ENCODE data around the gene CFDP1. TPM values are rescaled to one million over a fixed set of nuclear protein-coding genes. Genes with fewer than 3 reads are reported as not detected.

The CFDP1 gene
- total RNA-seq, 2 experiments from 2014 or later, result 42.4 to 43.7 TPM

GRCh38 chr16:75420987-75421819 is 12.1 kb downstream of the CFDP1 start:
- Mint-ChIP-seq H3K9me3 (no peaks in the 10 kb centered on the region), H3K27me3 (no peaks in the 10 kb centered on the region), H3K27ac (peak overlapping the region; percentile 47), H3K36me3 (ENCODE audit: low read depth) (no peaks in the 10 kb centered on the region), H3K4me1 (peaks cover 21% of the 10 kb centered on the region), H3K4me3 (peak overlapping the region; percentile 47)
- ChIA-PET CTCF (interaction anchor here (0.6 to 1.3 kb wide), 6 partner anchors 9 to 368 kb away, joined by 3 to 5 read pairs (median 3); no protein-coding TSS in a partner anchor), POLR2A (no interaction called here)
- DNase-seq, result peak; percentile 22

GRCh38 chr16:75416904-75417565 is 16.3 kb downstream of the CFDP1 start:
- Mint-ChIP-seq H3K9me3 (no peaks in the 10 kb centered on the region), H3K4me1 (peaks cover 23% of the 10 kb centered on the region), H3K36me3 (ENCODE audit: low read depth) (peaks cover 7% of the 10 kb centered on the region), H3K27me3 (no peaks in the 10 kb centered on the region), H3K27ac (no peak overlapping the region), H3K4me3 (no peak overlapping the region)
- ChIA-PET CTCF (interaction anchor here (0.6 kb wide), 1 partner anchor 12 kb away, joined by 3 read pairs; no protein-coding TSS in a partner anchor), POLR2A (no interaction called here)
- DNase-seq, result no peak

- no peak overlapping the region for H3K4me3 Mint-ChIP-seq
- POLR2A ChIA-PET, result no interaction called here
- H3K27me3 Mint-ChIP-seq, result no peaks in the 10 kb centered on the region
- peaks cover 11% of the 10 kb centered on the region for H3K4me1 Mint-ChIP-seq
- peaks cover 11% of the 10 kb centered on the region for H3K36me3 Mint-ChIP-seq (ENCODE audit: low read depth)
- H3K27ac Mint-ChIP-seq, result no peak overlapping the region
- DNase-seq, result no peak
- no peaks in the 10 kb centered on the region for H3K9me3 Mint-ChIP-seq
- CTCF ChIA-PET, result no interaction called here
Observed at GRCh38 chr16:75415169-75415905, 18.0 kb downstream of the CFDP1 start.

- peaks cover 12% of the 10 kb centered on the region for H3K36me3 Mint-ChIP-seq (ENCODE audit: low read depth)
- H3K4me3 Mint-ChIP-seq, result no peak overlapping the region
- DNase-seq, result no peak
- ChIA-PET POLR2A (no interaction called here), CTCF (no interaction called here)
- no peaks in the 10 kb centered on the region for H3K9me3 Mint-ChIP-seq
- no peaks in the 10 kb centered on the region for H3K27me3 Mint-ChIP-seq
- peaks cover 8% of the 10 kb centered on the region for H3K4me1 Mint-ChIP-seq
- H3K27ac Mint-ChIP-seq, result no peak overlapping the region
Observed at GRCh38 chr16:75413951-75414350, 19.4 kb downstream of the CFDP1 start.

GRCh38 chr16:75406943-75407342 is 26.4 kb downstream of the CFDP1 start:
- POLR2A ChIA-PET, result no interaction called here
- H3K4me1 Mint-ChIP-seq, result no peaks in the 10 kb centered on the region
- CTCF ChIA-PET, result interaction anchor here (0.6 to 1.3 kb wide), 4 partner anchors 50 to 1132 kb away, joined by 3 to 5 read pairs (median 3); no protein-coding TSS in a partner anchor

GRCh38 chr16:75402821-75403475 is 30.4 kb downstream of the CFDP1 start:
- peak; percentile 19 for DNase-seq
- no peaks in the 10 kb centered on the region for H3K27me3 Mint-ChIP-seq
- ChIA-PET CTCF (interaction anchor here (1.5 to 1.7 kb wide), 4 partner anchors 9 to 291 kb away, joined by 3 to 7 read pairs (median 4); no protein-coding TSS in a partner anchor), POLR2A (no interaction called here)
- no peak overlapping the region for H3K4me3 Mint-ChIP-seq
- no peaks in the 10 kb centered on the region for H3K4me1 Mint-ChIP-seq
- peaks cover 5% of the 10 kb centered on the region for H3K36me3 Mint-ChIP-seq (ENCODE audit: low read depth)
- no peaks in the 10 kb centered on the region for H3K9me3 Mint-ChIP-seq
- no peak overlapping the region for H3K27ac Mint-ChIP-seq

More at GRCh38 chr16:75406943-75407342, 26.4 kb downstream of the CFDP1 start:
- Mint-ChIP-seq H3K36me3 (ENCODE audit: low read depth) (peaks cover 10% of the 10 kb centered on the region), H3K4me3 (no peak overlapping the region), H3K9me3 (no peaks in the 10 kb centered on the region), H3K27me3 (no peaks in the 10 kb centered on the region), H3K27ac (no peak overlapping the region)
- DNase-seq, result no peak

- Mint-ChIP-seq H3K4me1 (no peaks in the 10 kb centered on the region), H3K36me3 (ENCODE audit: low read depth) (peaks cover 5% of the 10 kb centered on the region), H3K27ac (no peak overlapping the region), H3K27me3 (no peaks in the 10 kb centered on the region), H3K9me3 (no peaks in the 10 kb centered on the region), H3K4me3 (no peak overlapping the region)
- ChIA-PET CTCF (interaction anchor here (0.5 to 1.7 kb wide), 4 partner anchors 8 to 203 kb away, joined by 3 to 7 read pairs (median 4); no protein-coding TSS in a partner anchor), POLR2A (no interaction called here)
- no peak for DNase-seq
Observed at GRCh38 chr16:75402159-75402820, 31.0 kb downstream of the CFDP1 start.

GRCh38 chr16:75401691-75402090 is 31.6 kb downstream of the CFDP1 start:
- Mint-ChIP-seq H3K27me3 (no peaks in the 10 kb centered on the region), H3K9me3 (no peaks in the 10 kb centered on the region)
- POLR2A ChIA-PET, result no interaction called here

GRCh38 chr16:75398333-75398732 is 35.0 kb downstream of the CFDP1 start:
- Mint-ChIP-seq H3K4me3 (no peak overlapping the region), H3K9me3 (no peaks in the 10 kb centered on the region), H3K27me3 (no peaks in the 10 kb centered on the region), H3K36me3 (ENCODE audit: low read depth) (peaks cover 9% of the 10 kb centered on the region), H3K27ac (no peak overlapping the region), H3K4me1 (no peaks in the 10 kb centered on the region)
- DNase-seq, result no peak
- CTCF ChIA-PET, result interaction anchor here (0.6 kb wide), 1 partner anchor 349 kb away, joined by 3 read pairs; no protein-coding TSS in a partner anchor
- POLR2A ChIA-PET, result interaction anchor here (0.6 kb wide), 1 partner anchor 96 kb away, joined by 6 read pairs; no protein-coding TSS in a partner anchor

More at GRCh38 chr16:75401691-75402090, 31.6 kb downstream of the CFDP1 start:
- CTCF ChIA-PET, result interaction anchor here (0.5 to 1.7 kb wide), 7 partner anchors 9 to 202 kb away, joined by 3 to 7 read pairs (median 3); no protein-coding TSS in a partner anchor
- H3K27ac Mint-ChIP-seq, result no peak overlapping the region
- no peaks in the 10 kb centered on the region for H3K4me1 Mint-ChIP-seq
- H3K4me3 Mint-ChIP-seq, result no peak overlapping the region
- DNase-seq, result no peak
- peaks cover 5% of the 10 kb centered on the region for H3K36me3 Mint-ChIP-seq (ENCODE audit: low read depth)

- ChIA-PET CTCF (interaction anchor here (1.7 kb wide), 1 partner anchor 161 kb away, joined by 4 read pairs; no protein-coding TSS in a partner anchor), POLR2A (interaction anchor here (0.6 kb wide), 1 partner anchor 49 kb away, joined by 4 read pairs; no protein-coding TSS in a partner anchor)
- no peak overlapping the region for H3K4me3 Mint-ChIP-seq
- H3K27ac Mint-ChIP-seq, result no peak overlapping the region
- peaks cover 20% of the 10 kb centered on the region for H3K36me3 Mint-ChIP-seq (ENCODE audit: low read depth)
- H3K27me3 Mint-ChIP-seq, result no peaks in the 10 kb centered on the region
- no peaks in the 10 kb centered on the region for H3K4me1 Mint-ChIP-seq
- no peak for DNase-seq
- H3K9me3 Mint-ChIP-seq, result no peaks in the 10 kb centered on the region
Observed at GRCh38 chr16:75394941-75395340, 38.4 kb downstream of the CFDP1 start.

GRCh38 chr16:75392906-75393305 is 40.4 kb downstream of the CFDP1 start:
- peaks cover 20% of the 10 kb centered on the region for H3K36me3 Mint-ChIP-seq (ENCODE audit: low read depth)
- H3K27ac Mint-ChIP-seq, result no peak overlapping the region
- peaks cover 3% of the 10 kb centered on the region for H3K4me1 Mint-ChIP-seq
- H3K9me3 Mint-ChIP-seq, result no peaks in the 10 kb centered on the region
- no peaks in the 10 kb centered on the region for H3K27me3 Mint-ChIP-seq
- H3K4me3 Mint-ChIP-seq, result no peak overlapping the region
- POLR2A ChIA-PET, result no interaction called here
- no peak for DNase-seq
- CTCF ChIA-PET, result interaction anchor here (1.9 to 2.0 kb wide), 2 partner anchors 159 to 194 kb away, joined by 6 to 8 read pairs; no protein-coding TSS in a partner anchor
